ENCODE measurements around the gene GNAI3. TPM values are rescaled to one million over a fixed set of nuclear protein-coding genes. Genes with fewer than 3 reads are reported as not detected.
A peak's percentile ranks its signal among the peaks of the same experiment; 100 is the strongest.

The GNAI3 gene
- total and polyA plus RNA-seq, 10 of the 15 experiments (the other 5 are each of a cell fraction or from before 2014, with no cell fraction given), result 5.9 to 13.8 (median 8.0) TPM

- TF ChIP-seq CUX1 (IDR thresholded peaks at IDR 0.05; ENCODE audit: insufficient replicate concordance, low read depth, low read length) (no peak), TCF3 (IDR thresholded peaks at IDR 0.05; ENCODE audit: borderline replicate concordance, insufficient read depth, low read depth, low read length) (no peak), KAT2A (conservative IDR thresholded peaks at IDR 0.05; ENCODE audit: control insufficient read depth, low read depth, low read length) (no peak), RB1 (IDR thresholded peaks at IDR 0.05; ENCODE audit: borderline replicate concordance) (no peak), RCOR1 (conservative IDR thresholded peaks at IDR 0.05; ENCODE audit: low read depth, low read length) (no peak), BCL11A (IDR thresholded peaks at IDR 0.05; ENCODE audit: low read depth, low read length) (no peak), CTCF (IDR thresholded peaks at IDR 0.05 in 2 of 3, conservative IDR thresholded peaks at IDR 0.05 in 1 of 3; ENCODE audit: control insufficient read depth in 2 of 3, extremely low read depth in 1 of 3, insufficient read depth in 1 of 3, low read depth in 3 of 3, low read length in 3 of 3) (peak; percentile 79 to 96 (median 81)), GATAD2B (conservative IDR thresholded peaks at IDR 0.05; ENCODE audit: low read depth) (no peak), MTA2 (IDR thresholded peaks at IDR 0.05; ENCODE audit: low read depth) (no peak), BMI1 (IDR thresholded peaks at IDR 0.05; ENCODE audit: borderline replicate concordance) (no peak), ZBTB33 (IDR thresholded peaks at IDR 0.05) (no peak), SUPT20H (IDR thresholded peaks at IDR 0.05; ENCODE audit: borderline replicate concordance, control insufficient read depth, low read depth, low read length) (no peak), CREB1 (IDR thresholded peaks at IDR 0.05; ENCODE audit: low read depth) (no peak), ELK1 (IDR thresholded peaks at IDR 0.05; ENCODE audit: low read depth, low read length) (no peak), ATF3 (IDR thresholded peaks at IDR 0.05; ENCODE audit: borderline replicate concordance, extremely low read depth, low read depth, low read length) (no peak), SMAD5 (IDR thresholded peaks at IDR 0.05; ENCODE audit: low read depth) (no peak), YY1 (IDR thresholded peaks at IDR 0.05; ENCODE audit: low read depth, low read length) (peak; percentile 98)
Observed at GRCh38 chr1:109546311-109547109, 1.9 kb upstream of the GNAI3 start (continued).
